ENCODE results near the gene CCL14.

Gene CCL14

GRCh38 chr17:35936063-35936462 is 50.5 kb downstream of the CCL14 start:
- no peak for DNase-seq

- no peak for DNase-seq
Measured at GRCh38 chr17:35934760-35935159, 51.8 kb downstream of the CCL14 start.
